Astrocyte of the cerebellum (primary cell): ENCODE results near the gene KRT85.

Experiments
- DNase-seq: peaks from one replicate; pipeline ENCODE4 v3.0.0-alpha.2; 2011; ENCODE audit warnings: low read depth
- H3K4me3 ChIP-seq: 2 replicates; pipeline ENCODE4 v1.5.1; 2011; ENCODE audit warnings: mild to moderate bottlenecking, low read depth, low read length, moderate library complexity
- CTCF ChIP-seq: IDR thresholded peaks from 2 replicates; pipeline ENCODE4 v1.5.1; 2012; ENCODE audit warnings: low read length, low read depth, moderate library complexity, mild to moderate bottlenecking; ENCODE audit errors: missing control alignments
- in situ Hi-C: cut with HindIII; loops from 2 replicates; pipeline ENCODE4 v1.10.0; 2017; ENCODE audit warnings: low sequenced_read_pairs

Gene KRT85

GRCh38 chr12:52311285-52311648 lies 56.0 kb downstream of the KRT85 start:
- in situ Hi-C loops, result no loop called here
- no peak for TF ChIP-seq CTCF
- no peak for DNase-seq
- no peak overlapping the region for H3K4me3 ChIP-seq

GRCh38 chr12:52310622-52311284 lies 56.5 kb downstream of the KRT85 start:
- DNase-seq, result no peak
- in situ Hi-C loops, result no loop called here

More at GRCh38 chr12:52310622-52311284, 56.5 kb downstream of the KRT85 start:
- no peak overlapping the region for H3K4me3 ChIP-seq
- TF ChIP-seq CTCF, result no peak
